Activated B cell treated with CpG ODN at 0.5 μM for 24 hours (primary cell): ENCODE results near the gene CCL22. TPM values are rescaled to one million over a fixed set of nuclear protein-coding genes. Genes with fewer than 3 reads are reported as not detected.
"Not testable (repeated sequence)": the region's sequence is repeated elsewhere in the genome, so short reads cannot be mapped to it uniquely, and the experiment has no call there.

Experiments
- ATAC-seq: fragments of 200-7000 bp; cut with Tn5 transposase; one replicate; pipeline ENCODE4 v1.10.0; 2021; ENCODE audit warnings: low read depth, mild to moderate bottlenecking, moderate library complexity
- CTCF ChIA-PET: fragments of 350-600 bp; sonication (Branson Sonifier 250); formaldehyde crosslinking; loops from one replicate; lab custom pipeline; 2021; ENCODE audit warnings: antibody characterized with exemption; lab: Charles Lee
- POLR2A ChIA-PET: fragments of 350-600 bp; sonication (Branson Sonifier 250); formaldehyde crosslinking; loops from one replicate; lab custom pipeline; 2021; ENCODE audit warnings: antibody characterized with exemption; lab: Charles Lee
- DNase-seq: peaks from one replicate; pipeline ENCODE4 v3.0.0; 2022
- H3K27ac Mint-ChIP-seq: one replicate; pipeline ENCODE4 v1.8.0; 2020; ENCODE audit warnings: mixed read lengths
- H3K27me3 Mint-ChIP-seq: one replicate; pipeline ENCODE4 v1.8.0; 2021; ENCODE audit warnings: mixed read lengths
- H3K36me3 Mint-ChIP-seq: one replicate; pipeline ENCODE4 v1.8.0; 2021; ENCODE audit warnings: low read depth, mixed read lengths
- H3K4me1 Mint-ChIP-seq: one replicate; pipeline ENCODE4 v1.8.0; 2021; ENCODE audit warnings: mixed read lengths
- H3K4me3 Mint-ChIP-seq: one replicate; pipeline ENCODE4 v1.8.0; 2020; ENCODE audit warnings: mild to moderate bottlenecking, mixed read lengths
- H3K9me3 Mint-ChIP-seq: one replicate; pipeline ENCODE4 v1.8.0; 2020; ENCODE audit warnings: mixed read lengths
- CTCF ChIP-seq: fragments of 200-600 bp; IDR thresholded peaks from one replicate; pipeline ENCODE4 v1.8.0; 2022; ENCODE audit warnings: antibody characterized with exemption, mild to moderate bottlenecking
- intact Hi-C: fragments of 100-400 bp; cut with micrococcal nuclease; formaldehyde crosslinking; loops from one replicate; pipeline ENCODE4 v1.15.1; 2024
- total RNA-seq: library from RNA; stranded (reverse); gene quantifications from 2 replicates; pipeline ENCODE4 v1.2.3, GENCODE V29; 2022

CCL22 gene
- total RNA-seq, 1 donor from 2014 or later, result 288 TPM

GRCh38 chr16:57371494-57372371 is 13.2 kb downstream of the CCL22 start:
- DNase-seq, result no peak
- Mint-ChIP-seq H3K36me3 (no peaks in the 10 kb centered on the region), H3K4me3 (no peak overlapping the region), H3K27ac (no peak overlapping the region), H3K9me3 (no peaks in the 10 kb centered on the region), H3K27me3 (peaks cover 2% of the 10 kb centered on the region), H3K4me1 (peaks cover 6% of the 10 kb centered on the region)
- POLR2A ChIA-PET, result interaction anchor here (0.7 kb wide), 1 partner anchor 14 kb away, joined by 3 read pairs; no protein-coding TSS in a partner anchor
- ATAC-seq, result no peak
- CTCF ChIA-PET, result interaction anchor here (0.6 kb wide), 2 partner anchors 22 to 177 kb away, joined by 3 read pairs; no protein-coding TSS in a partner anchor
- intact Hi-C loops, result no loop called here
- TF ChIP-seq CTCF, result no peak

- Mint-ChIP-seq H3K4me1 (peaks cover 15% of the 10 kb centered on the region), H3K4me3 (no peak within 1 kb of the TSS), H3K9me3 (no peaks in the 10 kb centered on the region), H3K36me3 (no peaks in the 10 kb centered on the region), H3K27ac (no peak within 1 kb of the TSS), H3K27me3 (no peaks in the 10 kb centered on the region)
- POLR2A ChIA-PET, result no interaction called here
- no peak for ATAC-seq
- CTCF ChIA-PET, result interaction anchor here (0.6 kb wide), 1 partner anchor 176 kb away, joined by 3 read pairs; no protein-coding TSS in a partner anchor
- DNase-seq, result no peak
- intact Hi-C loops, result no loop called here
- TF ChIP-seq CTCF, result no peak
These were observed 14.0 kb downstream of the CCL22 start, which contains the start of gene CX3CL1 for GRCh38 chr16:57372372-57373116. CX3CL1 (plus strand) TSS chr16:57372490; CDS start chr16:57372569, 79 bp downstream.

- DNase-seq, result no peak
- Mint-ChIP-seq H3K27ac (no peak overlapping the region), H3K27me3 (no peaks in the 10 kb centered on the region), H3K36me3 (no peaks in the 10 kb centered on the region), H3K4me3 (no peak overlapping the region), H3K9me3 (no peaks in the 10 kb centered on the region), H3K4me1 (peaks cover 22% of the 10 kb centered on the region)
- TF ChIP-seq CTCF, result no peak
- ATAC-seq, result no peak
- ChIA-PET CTCF (no interaction called here), POLR2A (interaction anchor here (0.7 kb wide), 1 partner anchor 40 kb away, joined by 8 read pairs; no protein-coding TSS in a partner anchor)
- intact Hi-C loops, result no loop called here
These were observed 14.7 kb downstream of the CCL22 start for GRCh38 chr16:57373117-57373947.

GRCh38 chr16:57374067-57374534 is 15.5 kb downstream of the CCL22 start:
- DNase-seq (no peak), ATAC-seq (no peak)
- no peaks in the 10 kb centered on the region for H3K36me3 Mint-ChIP-seq
- intact Hi-C loops, result no loop called here
- ChIA-PET CTCF (no interaction called here), POLR2A (interaction anchor here (0.6 to 0.7 kb wide), 3 partner anchors 13 to 270 kb away, joined by 3 to 8 read pairs (median 3); no protein-coding TSS in a partner anchor)
- no peaks in the 10 kb centered on the region for H3K27me3 Mint-ChIP-seq
- H3K4me3 Mint-ChIP-seq, result no peak overlapping the region
- no peak for TF ChIP-seq CTCF
- no peaks in the 10 kb centered on the region for H3K9me3 Mint-ChIP-seq
- no peak overlapping the region for H3K27ac Mint-ChIP-seq
- peaks cover 26% of the 10 kb centered on the region for H3K4me1 Mint-ChIP-seq

GRCh38 chr16:57374925-57375465 is 16.4 kb downstream of the CCL22 start:
- H3K27me3 Mint-ChIP-seq, H3K4me3 Mint-ChIP-seq, intact Hi-C loops, H3K36me3 Mint-ChIP-seq, H3K9me3 Mint-ChIP-seq, DNase-seq, CTCF ChIA-PET, ATAC-seq, H3K27ac Mint-ChIP-seq: not testable (repeated sequence)
- POLR2A ChIA-PET, result interaction anchor here (0.6 kb wide), 2 partner anchors 14 to 31 kb away, joined by 3 to 4 read pairs; no protein-coding TSS in a partner anchor
- peaks cover 26% of the 10 kb centered on the region for H3K4me1 Mint-ChIP-seq
